ENCODE data around the gene ESPNL. TPM values are rescaled to one million over a fixed set of nuclear protein-coding genes. Genes with fewer than 3 reads are reported as not detected.

Gene ESPNL
- total RNA-seq, 2 experiments from 2014 or later = 0.10 to 0.13 TPM

GRCh38 chr2:238102865-238103264, 2.7 kb downstream of the ESPNL start:
- Mint-ChIP-seq H3K27ac (no peak overlapping the region), H3K27me3 (ENCODE audit: low read depth) (no peaks in the 10 kb centered on the region), H3K36me3 (ENCODE audit: low read depth) (peaks cover 5% of the 10 kb centered on the region), H3K4me3 (no peak overlapping the region), H3K4me1 (ENCODE audit: low read depth) (peaks cover 6% of the 10 kb centered on the region), H3K9me3 (ENCODE audit: insufficient read depth) (no peaks in the 10 kb centered on the region)
- POLR2A ChIA-PET = no interaction called here
- CTCF ChIA-PET = no interaction called here
- no peak for ATAC-seq
- DNase-seq = no peak

DNA sequence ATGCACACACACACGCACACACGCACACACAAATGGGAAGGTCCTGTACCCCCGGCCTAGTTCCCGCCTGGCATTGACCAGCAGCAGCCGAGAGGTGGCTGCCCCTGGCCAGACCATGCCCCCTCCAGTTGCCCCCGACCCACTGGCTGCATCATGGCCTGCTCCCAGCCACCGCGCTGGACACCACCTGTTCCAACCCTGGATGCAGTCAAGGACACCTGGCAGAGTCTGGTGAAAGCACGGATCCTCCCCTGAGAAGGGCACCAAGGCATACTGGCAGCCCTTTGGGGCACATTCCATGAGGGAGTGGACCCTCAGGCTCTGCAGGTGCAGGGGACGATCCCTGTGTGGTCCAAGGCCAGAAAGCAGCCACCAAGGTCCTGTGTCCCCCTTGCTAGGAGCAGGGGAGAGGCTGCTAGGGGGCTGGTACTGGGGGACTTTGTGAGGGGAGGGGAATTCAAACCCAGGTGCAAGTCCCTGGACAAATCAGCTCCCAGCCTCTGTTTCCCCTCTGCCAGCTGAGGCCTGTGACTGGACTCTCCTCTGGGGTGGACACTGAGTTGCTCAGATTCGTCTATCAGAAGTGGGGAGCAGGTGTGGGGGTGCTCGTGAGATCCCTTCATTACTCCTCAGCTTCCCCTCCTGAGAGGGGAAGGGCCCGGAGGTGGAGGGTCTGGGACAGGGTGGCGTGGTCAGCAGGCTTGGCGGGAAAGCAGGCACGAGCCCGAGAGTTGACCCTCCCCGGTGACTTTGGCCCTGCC, 3.5 kb downstream of the ESPNL start:
- CTCF ChIA-PET = no interaction called here
- Mint-ChIP-seq H3K9me3 (ENCODE audit: insufficient read depth) (no peaks in the 10 kb centered on the region), H3K4me3 (no peak overlapping the region), H3K36me3 (ENCODE audit: low read depth) (peaks cover 5% of the 10 kb centered on the region), H3K4me1 (ENCODE audit: low read depth) (peaks cover 12% of the 10 kb centered on the region), H3K27ac (no peak overlapping the region), H3K27me3 (ENCODE audit: low read depth) (no peaks in the 10 kb centered on the region)
- DNase-seq (no peak), ATAC-seq (no peak)
- POLR2A ChIA-PET = no interaction called here

DNA sequence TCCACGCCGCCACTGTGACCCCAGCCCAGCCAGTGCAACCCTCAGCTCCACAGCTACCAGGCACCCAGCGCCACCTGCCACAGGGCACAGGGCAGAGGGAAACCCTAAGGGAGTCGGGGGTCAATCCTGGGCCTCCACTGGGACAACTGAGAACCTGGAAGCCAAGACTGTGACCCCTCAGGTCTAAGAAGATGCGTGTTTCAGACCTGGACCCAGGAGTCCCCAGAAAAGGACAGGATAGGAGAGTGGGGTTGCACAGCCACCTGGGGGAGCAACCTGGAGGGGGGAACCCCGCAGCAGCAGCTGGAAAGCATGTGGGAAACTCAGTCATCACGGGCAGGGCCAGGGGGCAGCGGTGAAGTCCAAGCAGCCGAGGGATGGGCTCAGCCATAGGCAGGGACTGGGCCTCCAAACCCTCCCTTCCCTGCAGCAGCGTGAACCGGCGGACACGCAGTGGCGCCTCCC, 4.1 kb downstream of the ESPNL start:
- H3K27me3 Mint-ChIP-seq (ENCODE audit: low read depth) = no peaks in the 10 kb centered on the region

GRCh38 chr2:238104691-238105371, 4.7 kb downstream of the ESPNL start:
- POLR2A ChIA-PET = no interaction called here
- no peaks in the 10 kb centered on the region for H3K36me3 Mint-ChIP-seq (ENCODE audit: low read depth)
- no peak overlapping the region for H3K4me3 Mint-ChIP-seq
- H3K27me3 Mint-ChIP-seq (ENCODE audit: low read depth) = no peaks in the 10 kb centered on the region
- ATAC-seq = no peak
- CTCF ChIA-PET = no interaction called here
- no peak for DNase-seq
- peaks cover 22% of the 10 kb centered on the region for H3K4me1 Mint-ChIP-seq (ENCODE audit: low read depth)
- no peaks in the 10 kb centered on the region for H3K9me3 Mint-ChIP-seq (ENCODE audit: insufficient read depth)
- no peak overlapping the region for H3K27ac Mint-ChIP-seq

More for the DNA sequence above, 4.1 kb downstream of the ESPNL start:
- no peak overlapping the region for H3K4me3 Mint-ChIP-seq
- H3K9me3 Mint-ChIP-seq (ENCODE audit: insufficient read depth) = no peaks in the 10 kb centered on the region
- no peak overlapping the region for H3K27ac Mint-ChIP-seq
- peaks cover under 1% of the 10 kb centered on the region for H3K36me3 Mint-ChIP-seq (ENCODE audit: low read depth)
- H3K4me1 Mint-ChIP-seq (ENCODE audit: low read depth) = peaks cover 18% of the 10 kb centered on the region
- no peak for DNase-seq
- POLR2A ChIA-PET = no interaction called here
- no peak for ATAC-seq
- CTCF ChIA-PET = no interaction called here

- Mint-ChIP-seq H3K27me3 (ENCODE audit: low read depth) (no peaks in the 10 kb centered on the region), H3K36me3 (ENCODE audit: low read depth) (no peaks in the 10 kb centered on the region), H3K27ac (no peak overlapping the region), H3K4me3 (no peak overlapping the region), H3K4me1 (ENCODE audit: low read depth) (peaks cover 22% of the 10 kb centered on the region), H3K9me3 (ENCODE audit: insufficient read depth) (no peaks in the 10 kb centered on the region)
- DNase-seq = no peak
- ChIA-PET CTCF (no interaction called here), POLR2A (no interaction called here)
- ATAC-seq = no peak
These were observed 5.6 kb downstream of the ESPNL start for GRCh38 chr2:238105506-238106338.

- DNase-seq (no peak), ATAC-seq (no peak)
- Mint-ChIP-seq H3K27me3 (ENCODE audit: low read depth) (no peaks in the 10 kb centered on the region), H3K27ac (no peak overlapping the region), H3K9me3 (ENCODE audit: insufficient read depth) (no peaks in the 10 kb centered on the region), H3K4me1 (ENCODE audit: low read depth) (peaks cover 22% of the 10 kb centered on the region), H3K36me3 (ENCODE audit: low read depth) (no peaks in the 10 kb centered on the region), H3K4me3 (no peak overlapping the region)
- POLR2A ChIA-PET = no interaction called here
- CTCF ChIA-PET = no interaction called here
These were observed 6.2 kb downstream of the ESPNL start for GRCh38 chr2:238106339-238106697.

DNA sequence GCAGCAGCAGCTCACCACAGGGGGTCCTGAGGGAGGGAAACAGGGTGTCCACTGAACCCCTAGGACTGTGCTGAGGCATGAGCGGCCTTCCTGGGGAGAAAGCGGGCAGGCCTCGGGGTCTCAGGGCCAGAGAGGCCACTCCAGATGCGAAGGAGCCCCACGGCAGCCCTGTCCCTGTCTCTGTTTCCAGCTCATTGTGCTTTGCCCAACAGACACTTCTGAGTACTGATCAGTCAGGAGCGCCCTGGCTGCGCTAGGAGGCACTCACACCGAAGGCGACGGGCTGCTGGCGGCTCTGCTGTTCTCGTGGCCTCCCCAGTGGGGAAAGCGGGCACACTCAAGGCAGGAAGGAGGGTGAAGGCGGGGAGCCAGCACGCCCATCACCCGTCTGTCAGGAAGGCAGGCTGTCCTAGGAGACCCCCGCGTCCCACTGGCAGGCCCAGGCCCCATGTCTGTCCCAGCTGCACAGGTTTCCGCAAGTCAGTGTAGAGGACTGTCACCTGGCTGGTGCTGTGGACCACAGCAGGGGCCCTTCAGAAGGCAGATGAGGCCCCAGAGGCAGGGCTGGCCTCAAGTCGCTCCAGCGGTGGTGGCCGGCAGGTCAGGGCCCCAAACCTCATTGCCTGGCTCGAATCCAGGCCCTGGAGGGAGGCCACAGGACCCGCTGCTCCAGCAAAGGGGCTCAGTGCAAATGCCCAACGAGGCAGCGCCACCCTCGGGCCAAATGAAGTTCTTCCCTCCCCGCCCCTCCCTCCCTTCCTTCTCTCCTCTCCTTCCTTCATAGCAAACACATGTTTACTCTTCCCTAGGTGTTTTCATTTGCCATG, 6.8 kb downstream of the ESPNL start:
- ATAC-seq (no peak), DNase-seq (no peak)
- no peaks in the 10 kb centered on the region for H3K36me3 Mint-ChIP-seq (ENCODE audit: low read depth)
- H3K27ac Mint-ChIP-seq = no peak overlapping the region
- H3K4me3 Mint-ChIP-seq = no peak overlapping the region
- H3K27me3 Mint-ChIP-seq (ENCODE audit: low read depth) = no peaks in the 10 kb centered on the region
- ChIA-PET POLR2A (no interaction called here), CTCF (no interaction called here)
- peaks cover 22% of the 10 kb centered on the region for H3K4me1 Mint-ChIP-seq (ENCODE audit: low read depth)
- H3K9me3 Mint-ChIP-seq (ENCODE audit: insufficient read depth) = peaks cover 2% of the 10 kb centered on the region

GRCh38 chr2:238107525-238108422, 7.6 kb downstream of the ESPNL start:
- DNase-seq = no peak
- no peaks in the 10 kb centered on the region for H3K36me3 Mint-ChIP-seq (ENCODE audit: low read depth)
- no peak overlapping the region for H3K4me3 Mint-ChIP-seq
- ATAC-seq = peak; percentile 39
- POLR2A ChIA-PET = interaction anchor here (0.9 kb wide), 1 partner anchor 9 kb away, joined by 4 read pairs; no protein-coding TSS in a partner anchor
- H3K4me1 Mint-ChIP-seq (ENCODE audit: low read depth) = peaks cover 22% of the 10 kb centered on the region
- H3K27me3 Mint-ChIP-seq (ENCODE audit: low read depth) = peaks cover 1% of the 10 kb centered on the region
- no peak overlapping the region for H3K27ac Mint-ChIP-seq
- H3K9me3 Mint-ChIP-seq (ENCODE audit: insufficient read depth) = peaks cover 8% of the 10 kb centered on the region
- CTCF ChIA-PET = interaction anchor here (1.4 to 1.8 kb wide), 2 partner anchors 32 to 139 kb away, joined by 5 to 7 read pairs; no protein-coding TSS in a partner anchor

DNA sequence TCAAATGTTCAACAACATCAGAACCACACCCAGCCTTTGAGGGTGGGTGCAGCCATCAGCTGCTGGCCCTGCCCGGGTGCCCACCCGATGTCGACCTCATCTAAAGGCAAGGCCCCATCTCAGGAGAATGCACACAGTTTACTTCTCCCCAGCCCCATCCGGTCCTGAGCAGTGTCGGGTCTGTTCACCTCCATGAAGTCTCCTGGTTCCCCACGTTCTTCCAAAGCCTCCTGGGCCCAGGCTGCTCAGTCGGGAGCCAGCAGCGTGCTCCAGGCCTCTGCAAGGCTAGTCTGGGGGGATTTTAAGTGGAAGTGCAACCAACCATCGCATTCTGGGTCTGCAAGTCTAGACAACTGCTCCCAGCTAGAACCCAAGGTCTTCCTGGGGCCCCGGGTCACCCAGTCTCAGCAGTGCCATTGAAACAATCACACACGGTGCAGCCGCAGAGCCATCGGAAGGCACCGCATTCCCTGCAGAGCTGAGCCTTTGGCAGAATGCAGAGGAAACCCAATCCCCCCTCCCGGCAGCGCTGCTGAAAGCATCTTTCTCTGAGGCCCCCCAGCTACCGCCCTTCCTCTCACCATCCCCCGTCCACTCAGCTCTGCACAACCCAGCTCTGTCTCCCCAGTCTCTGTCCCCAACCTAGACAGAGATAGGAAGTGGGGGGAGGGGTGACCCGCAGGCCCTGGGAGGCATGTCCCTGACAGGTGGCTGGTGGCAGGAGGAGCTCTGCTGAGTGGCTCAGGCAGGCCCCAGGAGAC, 8.5 kb downstream of the ESPNL start:
- H3K9me3 Mint-ChIP-seq (ENCODE audit: insufficient read depth) = peaks cover 16% of the 10 kb centered on the region
- no peaks in the 10 kb centered on the region for H3K36me3 Mint-ChIP-seq (ENCODE audit: low read depth)
- no peak overlapping the region for H3K4me3 Mint-ChIP-seq
- peaks cover 22% of the 10 kb centered on the region for H3K4me1 Mint-ChIP-seq (ENCODE audit: low read depth)
- DNase-seq (peak; percentile 62), ATAC-seq (peak; percentile 78)
- ChIA-PET CTCF (interaction anchor here (0.7 to 1.8 kb wide), 7 partner anchors 31 to 247 kb away, joined by 3 to 7 read pairs (median 5); no protein-coding TSS in a partner anchor), POLR2A (interaction anchor here (0.6 to 1.0 kb wide), 4 partner anchors 9 to 141 kb away, joined by 3 to 4 read pairs (median 3); no protein-coding TSS in a partner anchor)
- peaks cover 3% of the 10 kb centered on the region for H3K27me3 Mint-ChIP-seq (ENCODE audit: low read depth)
- H3K27ac Mint-ChIP-seq = peak overlapping the region; percentile 68

DNA sequence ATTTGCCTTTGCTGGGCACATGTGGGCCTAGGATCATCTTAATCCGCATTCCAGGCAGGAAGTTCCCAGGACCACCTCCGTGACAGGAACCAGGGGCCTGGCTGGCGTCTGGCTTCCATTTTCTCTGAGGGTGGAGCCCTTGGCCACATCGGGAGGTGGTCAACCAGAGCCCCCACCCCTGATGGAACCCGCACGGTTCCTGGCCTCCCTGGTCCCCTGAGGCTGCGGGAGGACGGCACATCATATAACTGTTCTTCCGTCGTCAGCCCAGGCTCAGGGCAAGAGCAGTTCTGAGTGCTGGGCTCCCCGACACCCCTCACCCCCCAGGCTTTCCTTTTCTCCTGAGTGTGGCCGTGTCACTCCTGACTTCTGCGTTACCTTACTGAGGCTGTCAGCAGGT, 13.5 kb downstream of the ESPNL start:
- peaks cover 11% of the 10 kb centered on the region for H3K27me3 Mint-ChIP-seq (ENCODE audit: low read depth)
- no peak overlapping the region for H3K27ac Mint-ChIP-seq
- ChIA-PET POLR2A (no interaction called here), CTCF (no interaction called here)
- peaks cover 10% of the 10 kb centered on the region for H3K4me1 Mint-ChIP-seq (ENCODE audit: low read depth)
- no peaks in the 10 kb centered on the region for H3K36me3 Mint-ChIP-seq (ENCODE audit: low read depth)
- DNase-seq (no peak), ATAC-seq (no peak)
- H3K9me3 Mint-ChIP-seq (ENCODE audit: insufficient read depth) = peaks cover 17% of the 10 kb centered on the region
- no peak overlapping the region for H3K4me3 Mint-ChIP-seq
